ENCODE measurements around the gene ATP5MK.
A peak's percentile ranks its signal among the peaks of the same experiment; 100 is the strongest.
"Not testable (repeated sequence)": the region's sequence is repeated elsewhere in the genome, so short reads cannot be mapped to it uniquely, and the experiment has no call there.

ATP5MK gene

GRCh38 chr10:103396789-103397087 is 463 bp upstream of the ATP5MK start:
- DNase-seq (ENCODE audit: low read depth in 2 of 2): no peak

- no peak for DNase-seq (ENCODE audit: low read depth in 2 of 2)
These were observed 565 bp downstream of the ATP5MK start for GRCh38 chr10:103395754-103396066.

GRCh38 chr10:103394180-103394579 is 2.1 kb downstream of the ATP5MK start:
- DNase-seq (ENCODE audit: low read depth in 2 of 2): no peak

GRCh38 chr10:103382769-103383168 is 13.5 kb downstream of the ATP5MK start:
- no peak for DNase-seq (ENCODE audit: low read depth in 2 of 2)

GRCh38 chr10:103374263-103374662 is 22.0 kb downstream of the ATP5MK start:
- DNase-seq (ENCODE audit: low read depth in 2 of 2): no peak

GRCh38 chr10:103373544-103373943 is 22.7 kb downstream of the ATP5MK start:
- DNase-seq (ENCODE audit: low read depth in 2 of 2): no peak

GRCh38 chr10:103367782-103368518 is 28.3 kb downstream of the ATP5MK start, which contains the start of gene TAF5:
Gene TAF5 (plus strand): TSS chr10:103367976. CDS start chr10:103367990, 14 bp downstream.
- DNase-seq (ENCODE audit: low read depth in 2 of 2): peak; percentile 83 to 87

- no peak for DNase-seq (ENCODE audit: low read depth in 2 of 2)
These were observed 28.9 kb downstream of the ATP5MK start for GRCh38 chr10:103367379-103367781.

GRCh38 chr10:103360791-103361190 is 35.5 kb downstream of the ATP5MK start:
- DNase-seq (ENCODE audit: low read depth in 2 of 2): not testable (repeated sequence)

GRCh38 chr10:103359493-103359892 is 36.8 kb downstream of the ATP5MK start:
- DNase-seq (ENCODE audit: low read depth in 2 of 2): not testable (repeated sequence)

GRCh38 chr10:103355906-103356599 is 40.2 kb downstream of the ATP5MK start:
- DNase-seq (ENCODE audit: low read depth in 2 of 2): no peak

- DNase-seq (ENCODE audit: low read depth in 2 of 2): not testable (repeated sequence)
These were observed 41.7 kb downstream of the ATP5MK start for GRCh38 chr10:103354567-103354966.

- DNase-seq (ENCODE audit: low read depth in 2 of 2): no peak
These were observed 43.0 kb downstream of the ATP5MK start for GRCh38 chr10:103353281-103353680.

GRCh38 chr10:103350517-103351260 is 45.6 kb downstream of the ATP5MK start, which contains the start of gene PCGF6:
Gene PCGF6 (minus strand): TSS chr10:103351140. CDS start chr10:103351066, 74 bp downstream.
- DNase-seq (ENCODE audit: low read depth in 2 of 2): peak; percentile 70 to 76

GRCh38 chr10:103350175-103350516 is 46.1 kb downstream of the ATP5MK start:
- no peak for DNase-seq (ENCODE audit: low read depth in 2 of 2)

Measured in stimulated activated CD8-positive, alpha-beta memory T cell treated with anti-CD3 and anti-CD28 coated beads, Interleukin-2, amount 100 ng/mL, for 48 hours (primary cell).